CD4-positive, alpha-beta T cell treated with Interleukin-12 subunit alpha and Interleukin-12 subunit beta, for 1 hour (primary cell): ENCODE measurements around the gene PPP1R3F.
"Not testable (repeated sequence)": the region's sequence is repeated elsewhere in the genome, so short reads cannot be mapped to it uniquely, and the experiment has no call there.

Experiments used
- DNase-seq: peaks from one replicate; pipeline ENCODE4 v3.0.0-alpha.2; 2020

PPP1R3F gene

GRCh38 chrX:49323735-49324134, 54.1 kb downstream of the PPP1R3F start:
- not testable (repeated sequence) for DNase-seq

- DNase-seq, result not testable (repeated sequence)
Observed at GRCh38 chrX:49330421-49330820, 60.8 kb downstream of the PPP1R3F start.

DNA sequence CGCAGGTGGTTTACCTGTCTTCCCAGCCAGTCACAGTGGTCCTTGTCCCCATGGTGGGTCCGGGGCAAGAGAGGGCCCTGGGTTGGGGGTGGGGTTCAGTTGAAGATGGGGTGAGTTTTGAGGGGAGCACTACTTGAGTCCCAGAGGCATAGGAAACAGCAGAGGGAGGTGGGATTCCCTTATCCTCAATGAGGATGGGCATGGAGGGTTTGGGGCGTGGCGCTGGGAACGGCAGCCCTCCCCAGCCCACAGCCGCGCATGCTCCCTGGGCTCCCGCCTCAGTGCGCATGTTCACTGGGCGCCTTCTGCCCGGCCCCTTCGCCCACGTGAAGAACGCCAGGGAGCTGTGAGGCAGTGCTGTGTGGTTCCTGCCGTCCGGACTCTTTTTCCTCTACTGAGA, 61.7 kb downstream of the PPP1R3F start, which contains the start of gene GAGE13:
Gene GAGE13, plus strand, starts transcription at position 301 of the 400 bp plus-strand sequence. CDS start 1,156 bp downstream, outside the sequence.
- not testable (repeated sequence) for DNase-seq

- DNase-seq, result not testable (repeated sequence)
Observed at GRCh38 chrX:49331841-49332240, 62.2 kb downstream of the PPP1R3F start.
